ENCODE results near the gene NKX2-4.

DNA sequence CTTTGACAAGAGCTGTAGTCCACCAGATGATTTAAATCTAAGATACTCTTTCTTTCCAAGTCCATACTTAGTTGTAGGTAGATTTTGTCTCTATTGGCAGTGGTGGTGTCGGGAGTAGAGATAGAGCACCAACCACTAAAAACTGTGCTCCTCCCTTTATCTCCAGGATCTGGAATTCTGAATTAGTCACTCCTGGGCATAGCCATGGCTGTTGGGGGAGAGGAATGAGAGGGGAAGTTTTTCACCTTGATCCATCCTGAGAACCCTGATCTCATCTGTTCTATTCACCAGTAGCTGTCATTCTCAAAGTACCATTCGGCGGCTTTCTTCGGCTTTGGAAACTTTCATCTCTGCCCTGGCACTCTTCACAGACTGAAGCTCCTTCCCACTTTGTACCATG, 35.6 kb upstream of the NKX2-4 start:
- TF ChIP-seq ZNF776 (tag by site-specific recombination; IDR thresholded peaks at IDR 0.05; ENCODE audit: borderline replicate concordance) (no peak), ZNF274 (IDR thresholded peaks at IDR 0.05; ENCODE audit: low read length) (no peak), ZNF274 (tag by site-specific recombination; IDR thresholded peaks at IDR 0.05; ENCODE audit: borderline replicate concordance) (no peak), ZNF202 (tag by site-specific recombination; IDR thresholded peaks at IDR 0.05; ENCODE audit: borderline replicate concordance) (no peak), ZNF114 (tag by site-specific recombination; IDR thresholded peaks at IDR 0.05) (no peak), ZNF423 (tag by site-specific recombination; IDR thresholded peaks at IDR 0.05) (no peak), ZNF561 (tag by site-specific recombination; IDR thresholded peaks at IDR 0.05; ENCODE audit: borderline replicate concordance) (no peak), ZNF404 (tag by site-specific recombination; IDR thresholded peaks at IDR 0.05) (no peak), ZNF654 (tag by site-specific recombination; IDR thresholded peaks at IDR 0.05; ENCODE audit: low read depth) (no peak)
- TF ChIP-seq, protein P1, sequence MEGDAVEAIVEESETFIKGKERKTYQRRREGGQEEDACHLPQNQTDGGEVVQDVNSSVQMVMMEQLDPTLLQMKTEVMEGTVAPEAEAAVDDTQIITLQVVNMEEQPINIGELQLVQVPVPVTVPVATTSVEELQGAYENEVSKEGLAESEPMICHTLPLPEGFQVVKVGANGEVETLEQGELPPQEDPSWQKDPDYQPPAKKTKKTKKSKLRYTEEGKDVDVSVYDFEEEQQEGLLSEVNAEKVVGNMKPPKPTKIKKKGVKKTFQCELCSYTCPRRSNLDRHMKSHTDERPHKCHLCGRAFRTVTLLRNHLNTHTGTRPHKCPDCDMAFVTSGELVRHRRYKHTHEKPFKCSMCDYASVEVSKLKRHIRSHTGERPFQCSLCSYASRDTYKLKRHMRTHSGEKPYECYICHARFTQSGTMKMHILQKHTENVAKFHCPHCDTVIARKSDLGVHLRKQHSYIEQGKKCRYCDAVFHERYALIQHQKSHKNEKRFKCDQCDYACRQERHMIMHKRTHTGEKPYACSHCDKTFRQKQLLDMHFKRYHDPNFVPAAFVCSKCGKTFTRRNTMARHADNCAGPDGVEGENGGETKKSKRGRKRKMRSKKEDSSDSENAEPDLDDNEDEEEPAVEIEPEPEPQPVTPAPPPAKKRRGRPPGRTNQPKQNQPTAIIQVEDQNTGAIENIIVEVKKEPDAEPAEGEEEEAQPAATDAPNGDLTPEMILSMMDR (tag by site-specific recombination; IDR thresholded peaks at IDR 0.05) = no peak
- TF ChIP-seq, protein P2, sequence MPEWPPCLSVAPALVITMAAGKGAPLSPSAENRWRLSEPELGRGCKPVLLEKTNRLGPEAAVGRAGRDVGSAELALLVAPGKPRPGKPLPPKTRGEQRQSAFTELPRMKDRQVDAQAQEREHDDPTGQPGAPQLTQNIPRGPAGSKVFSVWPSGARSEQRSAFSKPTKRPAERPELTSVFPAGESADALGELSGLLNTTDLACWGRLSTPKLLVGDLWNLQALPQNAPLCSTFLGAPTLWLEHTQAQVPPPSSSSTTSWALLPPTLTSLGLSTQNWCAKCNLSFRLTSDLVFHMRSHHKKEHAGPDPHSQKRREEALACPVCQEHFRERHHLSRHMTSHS (tag by site-specific recombination; IDR thresholded peaks at IDR 0.05) = no peak
